Activated CD8-positive, alpha-beta memory T cell treated with anti-CD3 and anti-CD28 coated beads, Interleukin-2, amount 10 ng/mL, durations not matched to agents 7 days and 5 days (primary cell): Measurements from ENCODE around the gene NKX2-1. TPM values are rescaled to one million over a fixed set of nuclear protein-coding genes. Genes with fewer than 3 reads are reported as not detected.

Experiments used
- ATAC-seq: fragments of 150-1000 bp; cut with Tn5 transposase; one replicate; pipeline ENCODE4 v1.10.0; 2021; ENCODE audit warnings: moderate library complexity
- CTCF ChIA-PET: fragments of 350-600 bp; sonication (Branson Sonifier 250); formaldehyde crosslinking; loops from one replicate; lab custom pipeline; 2021; ENCODE audit warnings: antibody characterized with exemption; lab: Charles Lee
- DNase-seq: peaks from one replicate; pipeline ENCODE4 v3.0.0-alpha.2; 2020
- H3K27ac Mint-ChIP-seq: one replicate; pipeline ENCODE4 v1.8.0; 2021; ENCODE audit warnings: mild to moderate bottlenecking, mixed read lengths
- H3K27me3 Mint-ChIP-seq: one replicate; pipeline ENCODE4 v1.8.0; 2021; ENCODE audit warnings: mixed read lengths
- H3K36me3 Mint-ChIP-seq: one replicate; pipeline ENCODE4 v1.8.0; 2021; ENCODE audit warnings: mild to moderate bottlenecking, mixed read lengths
- H3K4me1 Mint-ChIP-seq: one replicate; pipeline ENCODE4 v1.8.0; 2021; ENCODE audit warnings: mixed read lengths
- H3K4me3 Mint-ChIP-seq: one replicate; pipeline ENCODE4 v1.8.0; 2021; ENCODE audit warnings: mild to moderate bottlenecking, moderate library complexity, mixed read lengths
- H3K9me3 Mint-ChIP-seq: one replicate; pipeline ENCODE4 v1.8.0; 2022; ENCODE audit warnings: low read depth, mixed read lengths
- total RNA-seq, 2 experiments: library from RNA; stranded (reverse); gene quantifications; one replicate each; pipeline ENCODE4 v1.2.3, GENCODE V29; 2021

Gene NKX2-1
- total RNA-seq, 2 experiments from 2014 or later: not detected

DNA sequence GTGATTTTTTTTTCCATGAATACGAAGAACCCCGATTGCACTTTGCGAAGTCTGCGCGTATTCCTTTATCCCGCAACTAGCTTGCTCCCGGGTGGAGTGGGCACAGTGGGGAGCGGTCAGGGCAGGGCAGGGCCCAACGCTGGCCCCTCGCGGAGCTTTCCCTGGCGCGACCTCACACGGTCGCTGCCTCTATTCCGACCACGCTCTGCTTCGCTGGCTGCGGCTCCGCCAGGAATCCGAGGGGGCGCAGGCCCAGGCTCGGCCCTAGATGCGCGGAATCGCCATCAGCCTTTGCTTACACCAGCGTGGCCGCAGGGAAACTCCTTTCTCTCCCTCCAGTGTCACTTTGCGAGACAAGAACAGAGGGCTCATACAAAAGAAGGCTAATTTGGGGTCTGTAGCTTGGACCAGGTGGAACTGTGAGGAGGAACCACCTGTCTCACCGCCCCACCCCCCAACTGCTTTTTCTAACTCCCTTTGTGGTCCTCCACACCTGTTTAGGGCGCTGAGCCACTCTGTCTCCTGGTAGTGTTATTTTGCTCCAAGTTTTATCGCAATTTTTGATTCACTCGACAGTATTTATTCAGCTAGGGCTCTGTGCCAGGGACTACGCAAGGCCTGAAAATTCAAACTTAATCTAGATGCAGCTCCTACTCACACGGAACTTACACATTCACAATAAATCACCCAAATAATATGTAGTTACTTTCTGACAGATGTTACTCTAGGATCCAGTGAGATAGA lies 3.1 kb upstream of the NKX2-1 start:
- ATAC-seq (no peak), DNase-seq (no peak)
- no peaks in the 10 kb centered on the region for H3K9me3 Mint-ChIP-seq
- H3K36me3 Mint-ChIP-seq: peaks cover 2% of the 10 kb centered on the region
- peaks cover 92% of the 10 kb centered on the region for H3K27me3 Mint-ChIP-seq
- no peak overlapping the region for H3K27ac Mint-ChIP-seq
- H3K4me3 Mint-ChIP-seq: no peak overlapping the region
- peaks cover 6% of the 10 kb centered on the region for H3K4me1 Mint-ChIP-seq
- CTCF ChIA-PET: no interaction called here

DNA sequence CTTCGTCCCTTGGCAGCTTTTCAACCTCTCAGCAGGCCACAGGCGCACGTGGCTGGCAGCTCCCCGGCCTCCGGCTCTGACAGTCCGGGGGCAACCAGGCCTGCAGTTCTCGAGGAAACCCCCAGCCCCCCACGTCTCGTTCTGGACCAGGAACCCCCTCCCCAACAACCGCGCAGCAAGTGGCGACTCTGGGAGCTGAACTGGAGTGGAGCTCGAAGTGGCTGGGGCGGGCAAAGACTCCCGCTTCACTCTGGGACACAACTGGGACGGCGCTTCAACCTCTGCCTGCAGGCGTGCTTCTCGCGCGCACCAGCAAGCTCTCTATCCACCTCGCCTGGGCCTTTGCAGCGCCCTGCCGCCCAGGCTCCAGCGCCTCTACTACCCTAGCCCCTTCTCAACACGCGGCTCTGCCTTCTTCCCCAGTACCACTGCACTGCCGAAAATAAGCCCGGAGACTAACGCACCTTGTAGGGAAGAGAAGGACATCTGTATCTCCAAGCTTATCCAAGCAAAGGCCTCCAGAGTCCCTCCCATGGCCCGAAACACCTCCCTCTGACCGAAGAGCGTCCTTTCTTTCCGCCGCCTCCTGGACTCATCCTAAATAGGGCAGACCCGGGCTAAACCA lies 2.4 kb upstream of the NKX2-1 start:
- ATAC-seq: no peak
- peaks cover 2% of the 10 kb centered on the region for H3K36me3 Mint-ChIP-seq
- no peaks in the 10 kb centered on the region for H3K9me3 Mint-ChIP-seq
- peaks cover 89% of the 10 kb centered on the region for H3K27me3 Mint-ChIP-seq
- CTCF ChIA-PET: no interaction called here
- peaks cover 6% of the 10 kb centered on the region for H3K4me1 Mint-ChIP-seq
- peak overlapping the region; percentile 14 for H3K27ac Mint-ChIP-seq
- DNase-seq: no peak
- no peak overlapping the region for H3K4me3 Mint-ChIP-seq

DNA sequence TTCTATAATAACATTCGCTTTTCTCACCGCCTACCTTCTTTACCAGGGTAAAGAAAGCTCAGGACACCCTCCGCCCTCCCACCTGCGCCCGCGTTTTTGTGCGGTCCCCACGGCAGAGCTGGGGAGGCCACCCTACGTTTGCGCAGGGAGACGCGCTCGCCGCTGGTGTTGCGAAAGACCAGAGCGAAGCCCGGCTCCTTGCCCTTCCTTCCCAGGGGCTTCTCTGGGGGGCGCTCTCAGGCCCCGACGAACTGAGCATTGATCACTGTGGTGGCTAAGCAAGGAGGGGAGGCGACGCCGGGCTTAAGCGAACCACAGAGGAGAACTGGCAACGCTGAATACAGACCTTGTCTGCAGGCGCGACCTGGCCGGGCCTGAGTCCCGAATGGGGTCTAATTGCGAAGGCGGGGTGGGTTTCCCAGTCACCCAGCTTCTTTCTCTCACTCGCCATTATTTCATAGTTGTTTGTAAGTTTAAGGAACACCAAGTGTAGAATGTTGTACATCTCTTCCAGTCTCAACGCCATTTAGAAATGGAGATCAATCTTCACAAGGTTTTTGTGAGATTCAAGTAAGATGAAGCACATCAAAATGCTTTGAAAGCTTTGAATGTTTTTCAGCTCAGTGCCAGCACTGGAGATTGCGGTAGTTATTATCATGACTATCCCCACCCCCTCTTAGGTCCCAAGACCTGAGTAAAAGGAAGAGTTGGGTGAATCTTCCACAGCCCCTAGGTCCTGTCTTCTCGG lies 1.7 kb upstream of the NKX2-1 start:
- DNase-seq (no peak), ATAC-seq (no peak)
- Mint-ChIP-seq H3K4me3 (no peak overlapping the region), H3K9me3 (no peaks in the 10 kb centered on the region), H3K27me3 (peaks cover 87% of the 10 kb centered on the region), H3K36me3 (peaks cover 2% of the 10 kb centered on the region), H3K4me1 (peaks cover 6% of the 10 kb centered on the region), H3K27ac (peak overlapping the region; percentile 31)
- CTCF ChIA-PET: no interaction called here

DNA sequence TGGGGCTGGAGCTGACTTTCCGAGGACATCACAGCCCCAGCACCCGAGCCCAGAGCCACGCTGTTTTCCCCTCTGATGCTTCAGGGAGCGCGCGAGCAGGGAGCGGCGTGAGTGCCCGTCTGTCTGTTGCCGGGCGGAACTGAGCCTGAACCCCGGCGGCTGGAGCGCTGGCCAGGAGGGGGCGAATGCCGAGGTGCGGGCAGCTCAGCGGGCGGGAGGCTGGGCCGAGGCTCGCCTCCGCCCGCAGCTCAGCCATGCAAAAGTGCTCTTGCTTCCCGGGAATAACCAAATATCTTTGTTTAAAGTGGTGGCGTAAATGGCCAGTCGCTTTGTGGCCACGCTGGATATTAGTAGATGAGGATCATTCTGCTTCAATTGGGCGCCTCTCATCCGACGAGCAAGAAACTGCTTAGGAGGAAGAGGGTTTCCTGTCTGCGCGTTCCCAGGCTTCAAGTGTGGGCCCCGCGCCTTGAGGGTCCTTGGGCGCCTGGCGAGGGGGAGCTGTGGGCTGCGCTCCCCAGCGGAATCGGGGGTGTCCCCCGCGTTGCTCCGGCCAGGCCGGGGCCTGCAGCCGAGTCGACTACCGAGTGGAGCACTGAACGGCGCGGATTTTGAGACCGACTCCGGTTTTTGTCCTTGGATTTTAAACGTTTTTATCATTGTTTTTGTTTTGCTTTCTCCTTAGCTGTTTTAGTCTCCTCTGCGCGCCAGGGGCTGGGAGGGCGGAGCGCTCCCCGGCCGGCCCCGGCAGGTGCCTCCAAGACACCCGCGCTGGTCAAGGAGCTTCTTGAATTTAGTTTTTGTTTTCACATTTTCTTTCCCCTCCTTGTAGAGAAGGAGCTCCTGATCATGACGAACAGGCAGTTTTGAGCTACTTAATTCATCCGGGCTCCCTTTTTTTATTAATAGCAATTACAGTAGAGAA lies 831 bp upstream of the NKX2-1 start:
- Mint-ChIP-seq H3K4me1 (peaks cover 6% of the 10 kb centered on the region), H3K9me3 (no peaks in the 10 kb centered on the region), H3K27ac (no peak overlapping the region), H3K36me3 (no peaks in the 10 kb centered on the region), H3K4me3 (no peak overlapping the region), H3K27me3 (peaks cover 87% of the 10 kb centered on the region)
- ATAC-seq (no peak), DNase-seq (no peak)
- CTCF ChIA-PET: no interaction called here

DNA sequence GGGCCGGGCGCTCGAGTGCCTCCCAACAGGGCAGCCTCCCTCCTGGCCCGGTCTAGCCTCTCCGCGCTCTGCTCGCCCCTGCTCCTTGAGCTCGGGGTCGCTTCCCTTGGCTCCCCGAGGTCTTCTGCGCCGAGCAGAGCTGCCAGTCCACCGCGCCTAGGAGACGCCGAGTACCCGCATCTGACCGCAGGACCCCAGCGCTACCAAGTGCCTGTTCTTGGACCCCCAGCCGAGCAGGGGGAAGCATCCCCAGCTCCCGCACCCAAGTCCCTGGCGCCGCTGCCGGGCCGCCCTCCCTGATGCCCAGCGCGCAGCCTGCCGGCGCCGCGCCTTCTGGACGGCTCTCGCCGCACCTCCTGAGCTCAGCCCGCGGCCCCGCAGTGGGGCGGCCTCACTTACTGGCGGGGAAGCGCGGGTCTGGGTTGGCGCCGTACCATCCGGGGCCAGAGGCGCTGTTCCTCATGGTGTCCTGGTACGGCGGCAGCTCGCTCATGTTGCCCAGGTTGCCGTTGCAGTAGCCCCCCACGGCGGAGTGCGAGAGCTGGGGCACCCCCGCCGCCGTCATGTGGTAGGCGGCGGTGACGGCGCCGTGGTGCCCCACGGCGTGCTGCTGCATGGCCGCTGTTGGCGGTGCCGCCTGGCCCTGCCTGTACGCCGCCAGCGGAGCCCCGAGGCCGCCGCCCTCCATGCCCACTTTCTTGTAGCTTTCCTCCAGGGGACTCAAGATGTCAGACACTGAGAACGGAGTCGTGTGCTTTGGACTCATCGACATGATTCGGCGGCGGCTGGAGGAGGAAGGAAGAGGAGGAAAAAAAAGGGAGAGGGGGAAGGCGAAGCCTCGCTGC lies 1.2 kb downstream of the NKX2-1 start:
- Mint-ChIP-seq H3K4me1 (peaks cover 6% of the 10 kb centered on the region), H3K9me3 (no peaks in the 10 kb centered on the region), H3K4me3 (no peak overlapping the region), H3K36me3 (no peaks in the 10 kb centered on the region), H3K27ac (peak overlapping the region; percentile 66), H3K27me3 (peaks cover 88% of the 10 kb centered on the region)
- ATAC-seq (no peak), DNase-seq (no peak)
- CTCF ChIA-PET: no interaction called here

DNA sequence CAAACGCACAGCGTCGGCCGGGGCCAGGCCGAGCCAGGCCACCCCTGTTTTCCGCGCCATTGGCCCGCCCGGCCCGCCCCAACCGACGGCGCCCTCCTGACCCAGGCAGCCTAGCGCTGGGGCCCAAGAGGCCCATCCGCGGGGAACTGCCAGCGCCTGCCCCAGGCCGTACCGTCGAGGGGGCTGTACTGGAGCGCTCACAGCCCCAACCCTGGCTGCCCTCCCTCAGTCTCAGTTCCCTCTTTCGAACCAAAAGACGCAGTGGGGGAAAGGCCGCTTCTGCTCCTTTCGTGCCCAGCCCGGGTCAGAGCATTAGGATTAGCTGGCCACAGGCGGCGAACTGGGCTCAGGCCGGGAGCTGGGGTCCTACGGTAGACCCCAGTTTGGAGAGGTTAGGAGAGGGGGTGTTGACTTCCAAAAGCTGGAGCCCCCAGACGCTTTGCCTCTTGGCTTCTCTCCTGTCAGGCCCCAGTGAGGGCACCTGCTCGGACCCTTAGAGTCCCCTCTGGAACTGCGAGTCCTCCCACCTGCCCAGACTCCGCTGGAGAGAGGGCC lies 1.9 kb downstream of the NKX2-1 start:
- no peaks in the 10 kb centered on the region for H3K9me3 Mint-ChIP-seq
- no peak for ATAC-seq
- H3K27me3 Mint-ChIP-seq: peaks cover 88% of the 10 kb centered on the region
- no peak for DNase-seq
- no peak overlapping the region for H3K4me3 Mint-ChIP-seq
- H3K27ac Mint-ChIP-seq: no peak overlapping the region
- CTCF ChIA-PET: no interaction called here
- H3K36me3 Mint-ChIP-seq: no peaks in the 10 kb centered on the region
- peaks cover 6% of the 10 kb centered on the region for H3K4me1 Mint-ChIP-seq

DNA sequence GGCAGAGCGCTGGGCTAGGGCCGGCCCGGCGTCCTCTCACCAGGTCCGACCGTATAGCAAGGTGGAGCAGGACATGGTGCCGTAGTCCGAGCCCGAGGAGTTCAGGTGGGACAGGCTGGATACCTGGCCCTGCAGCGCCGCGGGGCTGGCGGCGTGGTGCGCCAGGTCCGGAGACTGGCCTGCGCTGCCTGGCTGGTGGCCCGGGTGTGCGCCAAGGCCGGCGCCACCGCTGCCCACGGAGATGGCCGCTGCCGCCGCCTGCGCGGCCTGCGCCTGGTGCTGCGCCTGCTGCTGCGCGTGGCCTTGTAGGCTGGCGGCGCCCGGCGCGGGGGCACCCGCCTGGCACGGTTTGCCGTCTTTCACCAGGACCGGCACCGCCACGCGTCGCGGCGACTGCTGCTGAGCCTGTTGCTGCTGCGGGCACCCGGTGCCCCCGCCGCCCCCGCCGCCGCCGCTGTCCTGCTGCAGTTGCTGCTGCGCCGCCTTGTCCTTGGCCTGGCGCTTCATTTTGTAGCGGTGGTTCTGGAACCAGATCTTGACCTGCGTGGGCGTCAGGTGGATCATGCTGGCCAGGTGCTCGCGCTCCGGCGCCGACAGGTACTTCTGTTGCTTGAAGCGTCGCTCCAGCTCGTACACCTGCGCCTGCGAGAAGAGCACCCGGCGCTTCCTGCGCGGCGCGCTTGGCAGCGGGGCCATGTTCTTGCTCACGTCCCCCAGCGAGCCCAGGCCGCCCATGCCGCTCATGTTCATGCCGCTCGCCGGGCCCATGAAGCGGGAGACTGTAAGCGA lies 2.6 kb downstream of the NKX2-1 start:
- no peak overlapping the region for H3K4me3 Mint-ChIP-seq
- CTCF ChIA-PET: no interaction called here
- no peaks in the 10 kb centered on the region for H3K36me3 Mint-ChIP-seq
- DNase-seq (no peak), ATAC-seq (no peak)
- no peaks in the 10 kb centered on the region for H3K9me3 Mint-ChIP-seq
- H3K27me3 Mint-ChIP-seq: peaks cover 88% of the 10 kb centered on the region
- no peak overlapping the region for H3K27ac Mint-ChIP-seq
- H3K4me1 Mint-ChIP-seq: peaks cover 6% of the 10 kb centered on the region

DNA sequence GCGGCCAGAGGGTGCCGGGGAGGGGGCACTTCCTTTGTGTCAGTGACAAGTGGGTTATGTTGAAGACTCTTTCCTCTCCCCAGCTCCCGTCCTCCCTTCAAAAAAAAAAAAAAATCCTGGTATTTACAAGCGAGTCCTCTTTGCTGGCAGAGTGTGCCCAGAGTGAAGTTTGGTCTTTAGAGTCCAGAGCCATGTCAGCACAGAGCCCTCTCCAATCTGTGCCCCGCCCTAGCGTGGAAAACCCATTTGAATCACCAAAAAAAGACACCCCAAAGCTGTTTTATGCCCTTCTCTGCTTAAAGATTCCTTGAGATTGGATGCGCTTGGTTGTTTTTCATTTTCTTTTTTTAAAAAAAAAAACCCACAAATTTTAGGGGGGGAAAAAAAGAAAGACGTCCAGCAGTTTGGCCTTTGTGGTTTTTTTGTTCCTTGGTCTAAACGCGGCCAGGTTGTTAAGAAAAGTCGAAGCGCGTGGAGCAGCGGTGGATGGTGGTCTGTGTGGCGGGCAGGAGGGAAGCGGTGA lies 3.3 kb downstream of the NKX2-1 start:
- ATAC-seq: no peak
- H3K4me1 Mint-ChIP-seq: peaks cover 4% of the 10 kb centered on the region
- H3K36me3 Mint-ChIP-seq: no peaks in the 10 kb centered on the region
- H3K9me3 Mint-ChIP-seq: no peaks in the 10 kb centered on the region
- H3K27ac Mint-ChIP-seq: peak overlapping the region; percentile 11
- CTCF ChIA-PET: no interaction called here
- peaks cover 88% of the 10 kb centered on the region for H3K27me3 Mint-ChIP-seq
- no peak for DNase-seq
- H3K4me3 Mint-ChIP-seq: no peak overlapping the region

DNA sequence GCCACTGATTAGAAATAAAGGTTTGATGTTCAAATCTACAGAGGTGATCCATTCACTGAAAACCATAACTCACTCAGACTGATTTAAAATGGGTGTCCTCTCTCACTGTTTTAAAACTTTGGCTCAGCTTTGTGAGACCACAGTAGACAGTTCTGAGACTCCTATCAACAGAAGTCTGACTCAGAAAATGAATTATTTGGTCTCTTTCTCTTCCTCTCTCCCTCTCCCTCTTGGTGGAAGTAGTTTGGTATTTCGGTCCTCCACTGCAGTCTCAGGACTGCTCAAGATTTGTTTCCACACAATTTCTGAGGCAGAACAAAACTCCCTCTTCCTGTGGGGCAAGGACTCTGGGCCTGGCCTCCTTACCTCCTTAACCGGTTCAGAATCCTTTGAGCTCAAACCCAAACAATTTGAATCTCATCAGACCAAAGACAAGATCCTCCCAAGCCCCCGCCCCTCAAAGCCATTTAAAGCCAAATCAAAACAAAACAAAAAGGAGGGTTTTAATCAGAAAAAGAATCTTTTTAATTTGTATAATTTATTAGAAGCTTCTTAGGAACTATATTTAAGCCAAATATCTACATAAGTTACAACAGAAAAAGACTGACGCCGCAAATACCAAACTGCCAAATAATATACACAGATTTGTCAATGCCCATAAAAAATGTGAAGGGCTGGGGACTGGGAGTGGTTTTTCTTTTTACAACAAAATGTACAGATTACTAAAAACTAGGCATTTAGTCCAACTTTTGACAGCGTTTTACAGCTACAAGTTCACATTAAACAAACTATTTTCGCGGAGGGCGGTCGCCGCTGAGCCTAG lies 3.9 kb downstream of the NKX2-1 start:
- ATAC-seq (no peak), DNase-seq (no peak)
- H3K9me3 Mint-ChIP-seq: no peaks in the 10 kb centered on the region
- peaks cover 4% of the 10 kb centered on the region for H3K4me1 Mint-ChIP-seq
- H3K4me3 Mint-ChIP-seq: no peak overlapping the region
- CTCF ChIA-PET: no interaction called here
- H3K27ac Mint-ChIP-seq: peak overlapping the region; percentile 52
- H3K27me3 Mint-ChIP-seq: peaks cover 83% of the 10 kb centered on the region
- no peaks in the 10 kb centered on the region for H3K36me3 Mint-ChIP-seq

DNA sequence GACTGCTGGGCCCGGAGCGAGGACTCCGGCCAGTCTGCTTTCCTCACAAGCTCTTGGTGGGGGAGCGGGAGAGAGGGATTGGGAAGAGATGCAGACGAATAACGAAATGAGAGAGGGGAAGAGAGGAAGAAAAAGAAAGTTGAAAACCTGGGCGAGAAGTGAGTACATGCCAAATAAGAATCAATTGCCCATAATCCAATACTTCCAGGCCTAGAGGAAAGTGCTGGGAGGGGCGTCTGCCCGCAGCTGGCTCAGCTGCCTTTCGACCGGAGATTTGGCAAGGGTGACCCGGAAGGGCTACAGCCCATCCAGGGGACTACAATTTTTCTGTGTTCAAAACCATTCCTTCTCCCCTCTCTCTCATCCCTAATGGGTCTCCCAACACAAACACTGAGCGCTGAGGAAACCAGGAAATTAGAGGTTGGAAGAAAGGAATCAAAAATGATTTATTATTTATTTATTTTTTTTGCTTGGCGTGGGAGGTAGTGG lies 4.9 kb downstream of the NKX2-1 start:
- H3K4me1 Mint-ChIP-seq: peaks cover 2% of the 10 kb centered on the region
- CTCF ChIA-PET: no interaction called here
- no peaks in the 10 kb centered on the region for H3K9me3 Mint-ChIP-seq

More for the DNA sequence above, 4.9 kb downstream of the NKX2-1 start:
- Mint-ChIP-seq H3K4me3 (no peak overlapping the region), H3K27me3 (peaks cover 85% of the 10 kb centered on the region), H3K36me3 (no peaks in the 10 kb centered on the region), H3K27ac (no peak overlapping the region)
- ATAC-seq: no peak
- DNase-seq: no peak
